Measurements from ENCODE around the gene ITGA3.

ITGA3 gene

DNA sequence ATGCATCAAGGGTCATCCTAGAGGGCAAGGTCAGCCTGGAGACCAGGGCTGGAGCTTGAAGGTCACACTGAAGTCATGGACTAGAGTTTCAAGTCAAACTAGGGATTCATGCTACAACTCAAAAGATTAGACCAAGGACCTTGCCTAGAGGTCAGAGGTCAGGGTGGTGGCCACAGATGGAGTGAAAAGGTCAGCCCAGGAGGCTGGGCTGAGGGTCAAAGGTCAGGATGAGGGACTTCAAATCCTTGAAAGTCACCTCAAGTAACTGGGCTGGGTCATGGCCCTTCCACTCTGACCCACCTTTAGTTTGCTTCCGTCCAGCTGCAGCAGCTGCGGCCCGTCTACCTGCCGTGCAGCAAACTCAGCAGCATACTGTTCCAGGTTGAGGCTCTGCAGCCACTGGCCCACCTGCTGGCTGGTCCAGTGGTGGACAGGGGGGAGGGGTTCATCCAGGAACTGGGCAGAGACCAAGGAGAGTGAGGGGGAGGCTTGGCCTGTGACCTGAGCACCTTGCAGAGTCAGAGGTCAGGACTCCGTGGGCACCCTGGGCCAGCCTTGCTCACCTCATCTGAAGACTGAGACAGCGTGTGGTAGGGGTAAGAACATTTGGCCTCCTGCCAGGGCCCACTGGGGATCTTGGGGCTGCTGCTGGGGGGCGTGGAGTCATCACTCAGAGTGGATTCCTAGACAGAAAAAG is 57.9 kb downstream of the ITGA3 start:
- DNase-seq, result no peak

DNA sequence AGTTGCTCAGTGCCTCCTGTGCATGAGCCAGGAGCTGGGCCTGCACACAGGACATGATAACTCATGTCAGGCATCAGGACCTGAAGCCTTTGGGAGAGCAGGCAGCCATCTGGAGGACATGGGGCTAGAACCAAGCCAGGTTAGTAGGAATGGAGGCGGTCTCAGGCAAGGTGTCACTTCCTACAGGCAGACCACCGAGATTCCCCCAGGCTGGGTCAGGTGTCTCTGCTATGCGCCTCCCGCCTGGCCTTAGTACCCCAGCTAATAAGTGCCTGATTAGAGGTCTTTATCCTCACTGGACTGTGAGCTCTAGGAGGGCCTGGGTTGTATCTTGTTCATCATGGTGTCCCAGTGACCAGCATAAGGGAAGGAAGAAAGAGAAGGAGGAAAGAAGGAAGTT is 58.5 kb downstream of the ITGA3 start:
- no peak for DNase-seq

DNA sequence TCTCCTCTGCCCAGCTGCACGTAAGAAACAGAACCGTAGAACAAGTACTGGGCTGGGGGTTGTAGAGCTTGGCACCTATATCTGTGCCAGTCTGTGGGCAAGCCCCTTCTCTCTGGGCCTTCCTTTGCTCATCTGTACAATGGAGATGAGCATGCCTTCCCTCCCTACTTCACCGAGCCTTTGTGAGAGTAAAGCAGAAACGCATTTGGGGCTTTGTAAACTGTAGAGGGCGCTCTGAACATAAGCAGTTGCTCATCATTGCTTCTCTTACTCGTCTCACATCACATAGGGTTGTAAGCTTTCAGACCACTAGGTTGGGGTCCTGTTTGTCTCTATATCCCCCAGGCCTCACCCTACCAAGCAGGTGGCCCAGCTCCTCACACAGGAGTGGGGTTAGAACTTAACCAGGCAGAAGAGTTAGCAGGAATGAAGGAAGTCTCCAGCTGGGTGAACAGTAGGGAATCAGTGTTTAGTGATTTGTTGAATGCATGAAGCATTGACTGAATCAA is 59.0 kb downstream of the ITGA3 start:
- DNase-seq, result no peak

DNA sequence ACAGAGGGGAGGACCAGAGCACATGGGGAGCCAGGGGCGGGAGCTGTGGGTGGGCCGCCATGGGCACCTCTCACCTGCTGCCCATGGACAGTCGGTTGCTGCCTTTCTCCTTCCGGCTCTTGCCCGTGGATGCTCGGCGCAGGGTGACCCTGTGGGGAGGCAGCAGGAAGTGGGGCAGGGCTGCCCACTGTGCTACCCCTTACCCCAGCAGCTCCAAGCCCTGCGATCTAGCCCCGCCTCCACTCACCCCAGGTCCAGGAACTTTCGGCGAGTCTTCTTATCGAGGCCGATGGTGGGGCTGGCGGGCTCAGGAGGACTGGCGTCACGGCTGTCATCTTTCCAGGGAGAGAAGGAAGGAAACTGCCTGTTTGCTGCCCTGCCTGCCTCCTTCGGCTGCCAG is 59.8 kb downstream of the ITGA3 start:
- no peak for DNase-seq

DNA sequence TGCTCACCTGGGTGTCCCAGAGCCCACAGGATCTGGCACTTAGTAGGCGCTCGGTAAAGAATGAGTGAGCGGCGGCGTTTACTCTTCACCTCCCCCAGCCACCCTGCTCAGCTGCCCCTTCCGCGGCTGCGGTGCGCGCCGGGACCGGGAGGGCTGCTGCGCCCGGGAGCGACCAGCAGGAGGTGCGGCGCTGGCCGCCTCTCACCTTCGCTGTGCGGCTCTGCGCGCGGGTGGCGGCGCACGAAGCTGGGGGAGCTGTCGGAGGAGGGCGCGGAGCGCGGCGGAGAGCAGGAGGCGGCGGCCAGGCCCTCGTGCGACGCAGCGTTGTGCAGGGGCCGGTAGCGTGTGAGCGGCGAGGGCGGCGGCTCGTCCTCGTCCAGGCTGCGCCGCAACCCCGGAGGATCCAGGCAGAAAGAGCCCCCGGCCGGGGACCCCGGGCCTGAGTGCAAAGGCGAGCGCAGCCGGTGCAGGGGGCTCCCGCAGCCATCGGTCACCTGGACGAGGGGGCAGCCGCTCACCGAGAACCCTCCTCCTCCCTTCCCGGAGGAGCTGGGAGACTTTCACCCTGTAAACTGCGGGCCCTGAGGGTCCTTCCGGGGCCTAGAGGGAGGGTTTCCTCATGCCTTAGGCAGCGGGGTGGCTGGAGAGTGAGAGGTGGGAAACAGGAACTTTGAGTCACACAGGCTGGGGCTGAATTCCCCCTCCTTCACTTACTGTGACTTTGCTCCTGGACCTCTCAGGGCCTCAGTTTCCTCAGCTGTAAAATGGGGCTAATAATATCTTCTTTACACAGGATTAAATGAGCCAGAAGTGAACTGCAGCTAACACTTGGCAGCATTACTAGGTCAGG is 61.5 kb downstream of the ITGA3 start:
- DNase-seq, result no peak

DNA sequence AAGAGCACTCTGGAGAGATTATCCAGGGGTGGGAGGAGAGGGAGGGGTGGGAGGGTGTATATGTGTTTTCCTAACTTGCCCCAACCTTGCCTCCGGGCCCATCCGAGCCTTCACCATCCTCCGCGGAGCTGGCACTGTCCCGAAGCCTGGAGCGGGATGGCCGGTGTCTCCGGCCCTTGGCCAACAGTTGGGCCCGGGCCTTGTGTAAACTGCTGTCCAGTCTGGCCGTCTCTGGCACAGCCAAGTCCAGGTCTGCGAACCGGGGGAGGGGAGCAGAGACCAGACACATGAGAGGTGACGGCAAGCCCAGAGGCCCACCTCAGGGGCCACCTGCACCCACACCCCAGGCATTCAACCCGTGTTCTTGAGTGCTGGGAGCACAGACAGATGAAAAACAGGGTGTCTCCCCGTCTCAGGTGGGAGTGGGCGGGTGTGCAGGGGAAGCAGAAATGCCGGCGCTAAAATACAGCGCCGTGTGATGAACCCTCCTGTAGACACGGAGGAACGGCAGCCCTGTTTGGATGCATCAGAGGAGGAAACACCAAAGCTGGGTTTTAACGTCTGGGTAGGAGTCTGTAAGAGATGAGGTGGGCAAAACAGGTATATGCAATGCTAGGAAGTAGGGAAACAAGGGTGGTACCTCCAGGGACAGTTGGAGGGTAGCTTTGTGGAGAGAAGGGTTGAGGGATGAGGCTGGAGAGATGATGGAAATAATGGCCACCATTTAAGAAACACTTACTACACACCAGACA is 62.3 kb downstream of the ITGA3 start:
- no peak for DNase-seq

DNA sequence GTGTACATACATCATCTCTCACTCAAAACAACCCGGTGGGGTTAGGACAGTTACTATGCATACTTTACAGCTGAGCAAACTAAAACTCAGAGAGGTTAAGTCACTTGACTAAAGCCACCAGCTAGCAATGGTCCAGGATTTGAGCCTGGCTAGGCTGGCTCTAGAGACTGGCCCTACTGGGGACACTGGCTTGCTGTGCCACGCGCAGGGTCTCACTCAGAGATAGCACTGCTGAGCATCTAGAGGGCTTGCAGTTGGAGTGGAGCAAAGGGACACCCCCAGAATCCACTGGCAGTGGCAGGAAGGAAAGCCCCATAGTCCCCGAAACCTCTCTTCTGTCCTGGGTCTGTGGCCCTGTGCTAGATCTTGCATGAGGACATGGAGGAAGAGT is 62.9 kb downstream of the ITGA3 start:
- DNase-seq, result no peak

DNA sequence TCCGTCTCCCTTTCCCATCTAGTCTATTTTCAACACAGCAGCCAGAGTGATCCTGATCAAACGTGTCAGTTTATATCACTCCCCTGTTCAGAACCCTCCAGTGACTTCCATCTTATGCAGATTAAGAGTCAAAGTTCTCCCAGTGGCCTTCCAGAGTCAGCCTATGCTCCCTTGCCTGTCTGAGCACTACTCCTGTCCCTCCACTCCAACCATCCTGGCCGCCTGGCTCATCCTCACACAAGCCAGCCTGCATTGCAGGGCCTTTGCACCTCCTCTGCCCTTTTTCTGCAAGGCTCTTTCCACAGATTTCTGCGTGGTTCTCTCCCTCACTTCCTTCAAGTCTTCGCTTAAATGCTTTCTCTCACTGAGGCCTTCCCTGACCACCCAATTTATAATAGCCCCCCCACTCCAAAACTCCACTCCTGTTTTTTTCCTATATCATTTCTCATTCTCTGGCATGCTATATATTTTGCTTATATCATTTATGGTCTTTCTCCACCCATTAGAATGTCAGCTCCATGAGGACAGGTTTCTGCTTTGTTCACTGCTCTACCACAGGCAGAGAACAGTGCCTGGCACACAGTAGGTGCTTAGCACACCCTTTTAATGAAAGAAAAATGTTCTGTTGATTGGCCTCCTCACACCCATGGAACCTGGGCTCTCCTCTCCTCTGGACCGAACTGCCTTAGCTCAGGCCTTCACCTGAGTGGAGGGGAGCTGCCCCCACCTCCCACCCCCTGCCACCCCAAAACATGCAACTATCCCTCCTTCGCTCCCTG is 64.8 kb downstream of the ITGA3 start:
- DNase-seq, result no peak

DNA sequence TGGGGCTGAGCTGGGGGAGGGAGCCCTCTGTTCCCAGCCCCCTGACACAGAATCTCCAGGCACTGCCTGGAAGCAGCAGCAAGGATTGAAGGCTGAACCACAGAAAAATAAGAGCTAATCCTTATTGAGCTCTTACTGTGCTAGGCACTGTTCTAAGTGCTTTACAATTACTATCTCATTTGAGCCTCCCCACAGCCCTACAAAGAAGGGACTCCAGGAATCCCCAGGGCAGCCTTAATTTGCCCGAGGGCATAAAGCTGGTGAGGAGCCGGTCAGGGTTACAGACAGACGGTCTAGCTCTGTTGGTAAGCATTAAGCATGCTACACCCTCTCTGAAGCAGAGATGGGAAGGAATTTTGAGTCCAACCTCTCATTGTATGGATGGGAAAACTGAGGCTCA is 67.0 kb downstream of the ITGA3 start:
- DNase-seq, result no peak

DNA sequence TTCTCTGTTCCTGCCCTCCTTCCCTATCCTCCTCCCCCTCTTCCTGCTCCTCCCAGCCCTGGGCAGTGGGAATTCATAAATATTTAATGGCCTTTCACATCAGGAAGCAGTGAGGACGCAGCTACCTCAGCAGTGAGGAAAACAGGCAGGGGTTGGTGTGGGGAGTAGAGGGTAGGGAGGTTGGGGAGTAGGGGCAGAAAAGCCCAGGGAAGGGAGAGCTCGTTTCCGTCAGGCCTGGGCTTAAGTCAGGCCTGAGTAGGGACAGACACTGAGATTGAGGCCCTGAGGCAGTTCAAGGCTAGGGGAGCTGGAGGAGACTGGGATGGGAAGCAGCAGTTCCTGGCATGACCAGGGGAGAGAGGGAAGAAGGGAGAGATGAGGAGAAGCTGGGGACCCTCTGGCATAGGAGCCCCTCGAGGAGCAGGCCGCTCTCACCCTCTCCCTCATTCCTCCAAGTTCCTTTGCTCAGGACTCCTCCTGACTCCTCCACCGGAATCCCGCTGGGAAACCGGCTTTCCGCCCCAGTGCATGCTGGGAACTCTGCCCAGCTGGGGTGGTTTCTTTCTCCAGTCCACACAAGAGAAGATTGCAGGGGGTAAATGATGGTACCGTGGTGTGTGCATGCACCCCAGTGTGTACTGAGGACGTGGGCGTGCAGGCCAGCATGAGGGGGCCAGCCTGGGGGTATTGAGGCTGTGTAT is 67.9 kb downstream of the ITGA3 start:
- peak; percentile 36 for DNase-seq

DNA sequence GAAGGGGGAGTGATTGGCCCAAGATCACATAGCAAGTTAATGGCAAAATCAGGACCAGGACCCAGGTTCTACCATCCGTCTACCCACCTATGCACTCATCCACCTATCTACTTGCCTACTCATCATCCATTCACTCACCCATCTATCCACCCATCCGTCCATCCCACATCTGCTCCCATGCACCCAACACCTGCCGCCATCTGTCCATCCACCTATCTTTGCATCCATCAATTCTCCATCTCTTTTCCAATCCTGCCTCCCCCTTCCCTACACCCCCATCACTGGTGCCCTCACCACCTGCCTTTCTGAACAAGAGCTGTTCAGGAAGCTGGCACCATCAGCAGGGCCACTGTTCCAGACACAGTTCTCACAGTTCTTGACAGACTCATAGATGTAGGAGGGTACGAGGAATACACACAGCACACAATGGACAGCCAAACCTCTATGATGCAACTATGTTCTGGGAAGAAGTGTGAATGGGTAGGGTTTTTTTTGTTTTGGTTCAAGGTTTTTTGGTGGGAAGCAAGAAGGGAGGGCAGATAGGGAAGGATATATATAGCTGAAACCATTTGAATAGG is 69.6 kb downstream of the ITGA3 start:
- DNase-seq, result peak; percentile 42

DNA sequence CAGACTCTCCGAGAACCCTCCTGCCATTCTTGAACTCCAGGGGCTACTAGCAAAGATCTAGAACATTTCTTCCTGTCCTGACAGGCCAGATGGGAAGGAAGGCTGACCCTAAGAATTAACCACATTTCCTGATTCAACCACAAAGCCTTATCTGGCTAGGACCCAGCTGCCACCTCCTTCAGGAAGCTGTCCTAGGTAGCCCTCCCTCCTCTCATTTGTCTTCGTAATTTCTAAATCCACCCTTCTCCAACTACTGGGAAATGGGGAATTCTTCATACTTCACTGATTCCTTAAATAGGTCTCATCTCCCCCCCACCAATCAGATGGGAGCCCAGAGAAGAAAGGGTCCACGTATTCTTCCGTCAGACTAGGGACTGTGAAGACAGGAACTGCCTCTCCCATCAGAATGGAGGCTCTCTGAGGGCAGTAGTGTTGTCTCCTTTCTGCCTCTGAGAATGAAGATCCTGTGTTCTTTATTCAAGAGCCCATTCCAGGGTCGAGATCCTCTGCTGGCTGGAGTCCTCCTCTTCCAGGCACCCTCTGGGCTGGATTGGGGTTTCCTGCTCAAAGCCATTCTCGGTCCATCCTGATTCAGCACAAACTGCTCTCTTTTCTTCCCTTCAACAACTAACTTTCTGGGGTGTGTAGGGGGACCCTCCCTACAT is 71.9 kb downstream of the ITGA3 start:
- DNase-seq, result no peak

DNA sequence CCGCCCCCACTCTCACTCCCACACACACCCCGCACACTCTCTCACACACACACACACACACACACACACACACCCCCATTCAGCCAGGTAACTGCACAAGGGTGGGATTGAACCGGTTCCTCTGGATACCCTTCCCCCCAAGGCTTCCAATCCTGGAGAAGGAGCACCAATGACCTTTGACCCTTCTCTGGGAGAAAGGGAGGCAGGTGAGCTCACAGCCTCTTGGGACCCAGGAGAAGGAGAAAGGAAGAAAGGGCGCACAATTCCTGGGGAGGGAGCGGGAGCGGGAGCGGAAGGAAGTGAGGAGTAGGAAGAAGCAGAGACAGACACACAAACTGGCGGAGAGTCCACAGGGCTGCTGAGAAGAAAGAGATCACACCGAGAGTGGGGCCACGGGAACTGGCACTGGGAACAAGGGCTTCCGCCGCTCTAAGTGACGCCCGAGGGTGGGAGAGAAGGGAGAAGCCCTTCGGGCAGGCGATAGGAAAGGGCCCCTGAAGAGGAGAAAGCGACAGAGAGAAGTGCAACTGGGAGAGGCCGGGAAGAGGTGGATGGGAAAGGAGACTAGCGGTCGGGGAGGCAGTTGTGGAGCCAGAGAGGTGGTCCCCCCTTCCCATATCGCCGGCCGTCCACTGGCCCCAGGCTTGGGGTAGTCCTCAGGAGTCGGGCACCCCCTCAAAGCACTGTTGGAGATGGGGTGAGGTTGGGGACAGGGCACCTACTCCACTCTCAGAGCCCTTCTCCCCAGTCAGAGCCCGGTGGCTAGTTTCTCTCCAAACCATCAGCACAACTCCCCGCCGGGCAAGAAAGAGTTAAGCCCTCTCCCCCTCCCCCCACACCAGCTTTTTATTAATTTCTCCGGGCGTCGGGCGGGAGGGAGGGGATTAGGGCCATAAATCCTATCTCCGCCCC is 72.8 kb downstream of the ITGA3 start:
- DNase-seq, result peak; percentile 41

DNA sequence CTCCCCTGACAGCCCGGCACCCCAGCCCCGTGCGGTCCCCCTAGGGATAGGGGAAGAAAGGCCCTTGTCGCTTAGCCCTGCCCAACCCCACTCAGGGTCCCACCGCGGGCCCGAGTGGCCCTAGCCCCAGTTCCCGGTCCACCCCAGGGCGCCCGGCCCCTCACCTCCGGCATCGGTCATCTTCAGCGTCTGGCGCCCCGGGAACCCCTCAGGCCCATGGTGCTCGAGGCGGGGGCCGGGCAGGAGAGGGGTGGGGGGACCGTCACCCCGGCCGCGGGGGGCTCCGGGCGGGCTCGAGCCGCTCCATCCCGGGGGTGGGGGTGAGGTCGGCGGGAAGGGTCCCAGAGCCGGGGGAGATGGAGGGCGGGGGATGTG is 73.4 kb downstream of the ITGA3 start:
- no peak for DNase-seq

DNA sequence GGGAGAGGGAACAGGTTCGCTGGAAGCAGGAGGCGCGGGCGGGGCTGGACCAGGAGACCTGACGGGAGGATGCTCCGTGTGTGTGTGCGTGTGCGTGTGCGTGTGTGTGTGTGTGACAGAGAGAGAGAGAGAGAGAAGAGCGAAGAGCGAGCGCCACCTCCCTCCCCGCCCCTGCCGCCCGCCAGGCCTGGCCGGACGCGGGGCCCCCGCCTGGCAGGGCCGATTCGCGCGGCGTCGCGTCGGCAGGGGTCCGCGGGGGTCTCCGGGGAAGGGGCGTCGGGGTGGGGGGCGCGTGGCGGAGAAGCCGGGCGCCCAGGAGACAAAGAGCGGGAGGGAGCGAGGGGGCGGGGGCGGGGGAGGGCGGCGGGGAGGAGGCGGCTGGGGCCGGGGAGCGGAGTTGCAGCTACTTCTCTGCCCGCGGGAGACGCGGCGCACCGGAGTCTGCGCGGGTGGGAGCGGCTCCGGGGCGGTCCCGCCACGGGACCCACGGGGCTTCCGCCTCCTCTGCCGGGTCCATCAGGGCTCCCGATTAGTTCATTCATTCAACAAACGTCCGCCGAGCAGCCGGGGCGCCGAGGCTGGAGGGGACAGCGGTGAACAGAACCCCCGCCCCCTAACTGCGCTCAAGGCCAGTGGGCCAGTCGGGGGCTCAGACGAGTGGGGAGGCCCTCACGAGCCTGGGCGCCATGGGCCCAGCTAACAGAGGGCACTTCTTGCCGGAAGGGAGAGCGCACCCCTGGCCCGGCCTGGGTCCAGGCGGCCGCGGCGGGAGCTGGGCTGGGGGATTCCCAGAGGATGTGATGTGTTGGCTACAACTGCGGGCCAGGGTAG is 74.0 kb downstream of the ITGA3 start, which contains the start of gene SAMD14:
TSS of gene SAMD14 (minus strand) at position 433 of the 831 bp plus-strand sequence. CDS start 5,201 bp downstream, outside the sequence.
- peak; percentile 40 for DNase-seq

DNA sequence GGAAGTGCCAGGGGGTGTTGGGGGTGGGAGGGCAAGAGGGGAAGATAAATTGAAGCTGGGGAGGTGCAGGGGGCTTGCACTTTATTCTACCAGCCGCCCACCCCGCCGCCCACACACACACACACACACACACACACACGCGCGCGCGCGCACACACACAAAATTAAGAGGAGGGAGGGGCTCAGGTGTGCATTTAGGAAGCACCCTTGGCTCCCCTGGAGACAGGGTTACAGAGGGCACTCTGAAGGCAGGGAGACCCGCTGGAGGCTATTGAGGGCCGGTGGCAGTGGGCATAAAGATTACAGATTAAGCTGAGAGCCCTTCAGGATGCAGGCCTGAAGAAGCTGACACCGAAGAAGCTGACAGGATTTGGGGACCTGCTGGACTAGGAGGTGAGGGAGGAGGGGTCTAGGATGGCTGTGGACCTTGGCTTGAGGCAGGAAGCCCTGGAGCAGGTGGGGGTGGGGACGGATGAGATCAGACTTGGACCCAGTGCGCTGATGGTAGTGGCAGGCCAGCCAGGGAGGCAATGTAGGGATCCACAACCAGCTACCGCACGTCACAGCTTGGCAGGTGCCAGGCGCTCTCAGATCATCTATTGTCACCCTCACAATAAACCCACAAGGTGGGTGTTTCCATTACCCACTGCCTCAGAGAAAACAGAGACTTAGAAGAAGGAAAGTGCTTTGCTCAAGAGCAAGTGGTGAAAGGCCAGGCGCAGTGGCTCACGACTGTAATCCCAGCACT is 74.8 kb downstream of the ITGA3 start:
- DNase-seq, result no peak

DNA sequence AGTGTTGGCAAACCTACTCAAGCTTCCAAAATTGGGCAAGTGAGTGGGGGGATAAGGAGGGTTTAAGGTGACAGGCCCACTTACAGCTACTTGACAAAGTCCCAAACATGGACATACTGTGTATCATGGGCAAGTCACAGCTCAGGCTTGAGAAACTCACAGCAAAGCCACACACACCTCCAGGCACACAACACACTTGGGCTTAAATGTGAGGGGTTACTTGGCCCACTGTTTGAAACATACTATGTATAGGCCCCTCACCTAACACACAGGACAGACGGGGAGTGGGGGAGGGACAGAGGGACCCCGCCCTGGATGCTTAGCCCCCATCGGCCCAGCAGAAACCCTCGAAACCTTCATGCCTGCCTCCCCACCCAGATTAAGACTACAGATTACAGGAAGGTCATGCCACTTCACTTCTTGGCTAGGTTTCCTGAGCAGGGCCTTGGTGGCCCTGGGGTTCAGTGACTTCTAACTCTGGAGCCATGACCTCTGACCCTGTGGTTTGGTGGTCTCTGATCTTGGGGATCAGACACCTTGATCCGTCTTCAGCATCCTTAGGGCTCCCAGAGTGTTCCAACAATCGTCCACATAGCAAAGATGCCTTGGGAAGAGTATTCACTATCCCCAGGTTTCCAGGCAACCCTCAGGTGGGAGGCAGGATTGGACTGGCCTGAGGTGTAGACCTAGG is 76.3 kb downstream of the ITGA3 start:
- no peak for DNase-seq

Data from NCI-H2171 (cell line).